CD4-positive, alpha-beta memory T cell (primary cell): ENCODE measurements around the gene PHC1. TPM values are rescaled to one million over a fixed set of nuclear protein-coding genes. Genes with fewer than 3 reads are reported as not detected.
"Not testable (repeated sequence)": the region's sequence is repeated elsewhere in the genome, so short reads cannot be mapped to it uniquely, and the experiment has no call there.

Experiments
- CTCF ChIA-PET: fragments of 350-600 bp; sonication (Branson Sonifier 250); formaldehyde crosslinking; loops from one replicate; lab custom pipeline; 2021; ENCODE audit warnings: inconsistent platforms; ENCODE audit not compliant: partially characterized antibody; lab: Charles Lee
- POLR2A ChIA-PET: fragments of 350-600 bp; sonication (Branson Sonifier 250); formaldehyde crosslinking; loops from one replicate; lab custom pipeline; 2021; ENCODE audit not compliant: partially characterized antibody; lab: Charles Lee
- DNase-seq, 5 donors: peaks; one replicate each; pipeline versions ENCODE4 v3.0.0 to v3.0.0-alpha.2; 2020 to 2022; ENCODE audit warnings: mixed read lengths in 1 of 5
- H3K27ac ChIP-seq: one replicate; pipeline ENCODE4 v1.7.0; 2013; ENCODE audit warnings: low read depth, low read length
- H3K27me3 ChIP-seq: 2 replicates; pipeline ENCODE4 v1.7.0; 2013; ENCODE audit warnings: mild to moderate bottlenecking, low read length, moderate library complexity; ENCODE audit not compliant: insufficient read depth
- H3K36me3 ChIP-seq: 2 replicates; pipeline ENCODE4 v1.7.0; 2013; ENCODE audit warnings: mild to moderate bottlenecking, low read length, moderate library complexity; ENCODE audit not compliant: insufficient read depth
- H3K4me1 ChIP-seq: 2 replicates; pipeline ENCODE4 v1.7.0; 2013; ENCODE audit warnings: mild to moderate bottlenecking, low read length, moderate library complexity; ENCODE audit not compliant: insufficient read depth
- H3K4me3 ChIP-seq, 2 donors: one replicate each; pipeline ENCODE4 v1.7.0; 2013; ENCODE audit warnings: low read length in 2 of 2, mild to moderate bottlenecking in 1 of 2
- H3K9me3 ChIP-seq, 2 donors: one replicate each; pipeline ENCODE4 v1.7.0; 2013; ENCODE audit warnings: low read length in 2 of 2, control low read depth in 1 of 2; ENCODE audit not compliant: control insufficient read depth in 1 of 2
- H3K27ac Mint-ChIP-seq, 7 donors: one replicate each; pipeline ENCODE4 v1.8.0; 2020 to 2021; ENCODE audit warnings: mixed read lengths in 7 of 7, mild to moderate bottlenecking in 6 of 7, inconsistent platforms in 3 of 7, moderate library complexity in 3 of 7
- H3K27me3 Mint-ChIP-seq, 2 donors: one replicate each; pipeline ENCODE4 v1.8.0; 2020 to 2021; ENCODE audit warnings: mixed read lengths in 2 of 2
- H3K36me3 Mint-ChIP-seq, 2 donors: one replicate each; pipeline ENCODE4 v1.8.0; 2020 to 2021; ENCODE audit warnings: mixed read lengths in 2 of 2, inconsistent platforms in 1 of 2, mild to moderate bottlenecking in 1 of 2
- H3K4me1 Mint-ChIP-seq, 4 donors: one replicate each; pipeline ENCODE4 v1.8.0; 2020 to 2021; ENCODE audit warnings: mixed read lengths in 4 of 4, mild to moderate bottlenecking in 1 of 4
- H3K4me3 Mint-ChIP-seq, 8 donors: one replicate each; pipeline ENCODE4 v1.8.0; 2020 to 2021; ENCODE audit warnings: mixed read lengths in 8 of 8, mild to moderate bottlenecking in 7 of 8, moderate library complexity in 6 of 8, inconsistent platforms in 3 of 8
- H3K9me3 Mint-ChIP-seq, 8 donors: one replicate each; pipeline ENCODE4 v1.8.0; 2020 to 2021; ENCODE audit warnings: mixed read lengths in 8 of 8, mild to moderate bottlenecking in 5 of 8, inconsistent platforms in 3 of 8, moderate library complexity in 1 of 8
- intact Hi-C: fragments of 100-400 bp; cut with micrococcal nuclease; formaldehyde crosslinking; loops from one replicate; pipeline ENCODE4 v1.15.1; 2023
- polyA plus RNA-seq, 2 donors: library from polyadenylated mRNA; unstranded; fragments of 300-500 nt; fragmentation: Illumina TruSeq; gene quantifications; one replicate each; pipeline ENCODE4 v1.2.3, GENCODE V29; 2021
- total RNA-seq, 2 experiments: library from RNA; stranded (reverse); gene quantifications; one replicate each; pipeline ENCODE4 v1.2.3, GENCODE V29; 2021

PHC1 gene
- total and polyA plus RNA-seq, 4 experiments from 2014 or later: 22.3 to 52.8 (median 40.2) TPM

DNA sequence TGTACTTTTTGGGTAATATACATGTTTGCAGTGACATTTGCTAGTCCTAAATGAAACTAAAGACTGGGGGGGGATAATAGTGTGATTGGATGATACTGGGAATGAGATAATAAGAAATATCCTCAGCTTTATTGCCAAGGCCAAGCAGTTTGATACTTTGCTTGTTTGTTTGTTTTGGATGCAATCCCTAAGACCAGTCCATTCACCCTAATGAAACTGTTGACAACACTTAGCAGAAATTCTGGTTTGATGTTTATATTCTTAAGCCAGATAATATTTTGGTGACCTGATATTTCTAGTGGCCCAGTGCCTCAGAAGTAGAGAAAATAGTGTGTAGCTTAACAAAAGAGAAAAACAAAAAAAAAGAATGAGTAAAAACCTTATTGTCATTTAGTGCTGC, 1.8 kb downstream of the PHC1 start:
- no peaks in the 10 kb centered on the region for H3K9me3 ChIP-seq
- H3K4me1 ChIP-seq: peaks cover 36% of the 10 kb centered on the region
- Mint-ChIP-seq H3K36me3 (peaks cover 15 to 21% of the 10 kb centered on the region in 2 donors), H3K4me1 (peaks cover 10 to 21% (median 14%) of the 10 kb centered on the region in 4 donors), H3K27me3 (no peaks in the 10 kb centered on the region), H3K9me3 (no peaks in the 10 kb centered on the region), H3K4me3 (no peak overlapping the region), H3K27ac (no peak overlapping the region)
- POLR2A ChIA-PET: interaction anchor here (2.0 kb wide), 1 partner anchor 9 kb away, joined by 6 read pairs; no protein-coding TSS in a partner anchor
- DNase-seq: no peak
- intact Hi-C loops: no loop called here
- no peak overlapping the region for H3K27ac ChIP-seq
- H3K4me3 ChIP-seq: peak overlapping the region in 1 of 2 donors; percentile 92
- H3K36me3 ChIP-seq: no peaks in the 10 kb centered on the region
- H3K27me3 ChIP-seq: no peaks in the 10 kb centered on the region
- CTCF ChIA-PET: interaction anchor here (3.2 to 7.3 kb wide), 3 partner anchors 26 to 34 kb away, joined by 13 to 38 read pairs (median 27); partner anchors contain the start of gene M6PR

DNA sequence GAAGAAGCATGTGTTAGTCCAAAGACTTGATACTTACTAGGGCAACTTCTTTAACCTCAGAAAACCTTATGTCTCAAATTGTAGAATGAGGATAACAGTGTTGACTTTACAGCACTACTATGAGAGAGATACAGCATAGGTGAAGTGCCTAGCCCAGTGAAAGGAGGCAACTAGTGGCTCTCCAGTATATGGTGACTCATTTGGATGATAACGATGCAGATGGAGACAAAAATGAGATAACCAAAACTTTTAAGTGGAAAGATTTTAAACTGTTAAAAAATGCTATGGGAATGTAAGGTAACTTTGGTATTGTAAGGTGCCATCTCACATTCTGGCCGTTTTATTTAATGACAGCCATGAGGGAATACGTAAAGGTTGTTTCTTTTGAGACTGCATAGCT, 2.7 kb downstream of the PHC1 start:
- ChIA-PET POLR2A (no interaction called here), CTCF (interaction anchor here (0.9 to 7.3 kb wide), 4 partner anchors 27 to 147 kb away, joined by 4 to 38 read pairs (median 16); partner anchors contain the start of gene M6PR)
- H3K27ac ChIP-seq: no peak overlapping the region
- no peaks in the 10 kb centered on the region for H3K27me3 Mint-ChIP-seq
- no peak overlapping the region for H3K4me3 Mint-ChIP-seq
- H3K4me3 ChIP-seq: no peak overlapping the region
- H3K4me1 ChIP-seq: peaks cover 36% of the 10 kb centered on the region
- intact Hi-C loops: no loop called here
- peaks cover 20 to 28% of the 10 kb centered on the region in 2 donors for H3K36me3 Mint-ChIP-seq
- peaks cover 10 to 22% (median 14%) of the 10 kb centered on the region in 4 donors for H3K4me1 Mint-ChIP-seq
- no peaks in the 10 kb centered on the region for H3K36me3 ChIP-seq
- no peaks in the 10 kb centered on the region for H3K9me3 Mint-ChIP-seq
- no peak overlapping the region for H3K27ac Mint-ChIP-seq
- no peaks in the 10 kb centered on the region for H3K27me3 ChIP-seq
- DNase-seq: no peak
- H3K9me3 ChIP-seq: no peaks in the 10 kb centered on the region

DNA sequence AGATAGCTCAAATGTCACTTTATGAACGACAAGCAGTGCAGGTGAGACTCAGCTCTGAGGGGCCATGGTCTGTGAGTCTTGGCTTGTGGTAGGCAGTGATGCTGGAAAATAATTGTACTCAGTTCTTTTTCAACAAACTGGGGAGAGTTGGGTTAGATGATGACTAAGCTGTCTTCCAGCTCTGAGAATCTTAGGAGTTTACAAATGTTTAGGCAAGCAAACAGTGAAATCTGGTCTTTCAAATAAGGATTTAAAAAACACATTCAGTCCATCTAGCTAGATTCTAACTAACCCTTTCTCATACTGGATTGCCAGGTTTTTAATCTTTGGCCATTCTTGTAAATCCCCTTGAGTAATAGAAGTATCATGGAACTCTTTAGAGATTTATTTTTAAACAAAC, 3.4 kb downstream of the PHC1 start:
- H3K36me3 Mint-ChIP-seq: peaks cover 27 to 35% of the 10 kb centered on the region in 2 donors
- Histone ChIP-seq H3K4me3 (no peak overlapping the region), H3K27me3 (no peaks in the 10 kb centered on the region), H3K9me3 (no peaks in the 10 kb centered on the region), H3K4me1 (peaks cover 36% of the 10 kb centered on the region), H3K36me3 (no peaks in the 10 kb centered on the region), H3K27ac (no peak overlapping the region)
- H3K27me3 Mint-ChIP-seq: no peaks in the 10 kb centered on the region
- H3K4me3 Mint-ChIP-seq: no peak overlapping the region
- POLR2A ChIA-PET: interaction anchor here (1.2 kb wide), 1 partner anchor 31 kb away, joined by 5 read pairs; the partner anchor contains the start of gene M6PR
- intact Hi-C loops: no loop called here
- H3K9me3 Mint-ChIP-seq: no peaks in the 10 kb centered on the region
- no peak for DNase-seq
- CTCF ChIA-PET: interaction anchor here (1.9 to 7.3 kb wide), 2 partner anchors 27 to 146 kb away, joined by 4 to 38 read pairs; no protein-coding TSS in a partner anchor
- peaks cover 10 to 21% (median 14%) of the 10 kb centered on the region in 4 donors for H3K4me1 Mint-ChIP-seq
- H3K27ac Mint-ChIP-seq: peak overlapping the region in 1 of 7 donors; percentile 57

DNA sequence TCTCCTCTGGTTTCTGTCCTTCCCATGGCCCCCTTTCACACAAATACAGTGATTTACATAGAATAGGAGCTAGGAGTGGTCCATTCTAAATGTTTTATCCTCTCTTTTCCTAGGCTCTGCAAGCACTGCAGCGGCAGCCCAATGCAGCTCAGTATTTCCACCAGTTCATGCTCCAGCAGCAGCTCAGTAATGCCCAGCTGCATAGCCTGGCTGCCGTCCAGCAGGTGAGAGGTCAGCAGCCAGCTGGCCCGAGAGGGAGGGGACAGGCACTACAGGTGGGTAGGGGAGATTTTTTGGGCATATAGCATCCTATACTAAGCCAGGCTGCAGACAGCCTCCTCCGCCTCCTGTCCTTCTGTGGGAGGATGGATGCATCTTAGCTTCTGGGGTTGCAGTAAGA, 5.3 kb downstream of the PHC1 start:
- H3K27ac Mint-ChIP-seq, H3K4me1 Mint-ChIP-seq, H3K27ac ChIP-seq, H3K4me3 Mint-ChIP-seq, H3K9me3 ChIP-seq, H3K36me3 ChIP-seq, H3K27me3 Mint-ChIP-seq, H3K4me3 ChIP-seq, H3K27me3 ChIP-seq, POLR2A ChIA-PET, intact Hi-C loops, DNase-seq, H3K9me3 Mint-ChIP-seq: not testable (repeated sequence)
- CTCF ChIA-PET: interaction anchor here (2.6 kb wide), 1 partner anchor 130 kb away, joined by 10 read pairs; no protein-coding TSS in a partner anchor
- peaks cover 24% of the 10 kb centered on the region for H3K4me1 ChIP-seq
- peaks cover 41 to 48% of the 10 kb centered on the region in 2 donors for H3K36me3 Mint-ChIP-seq

DNA sequence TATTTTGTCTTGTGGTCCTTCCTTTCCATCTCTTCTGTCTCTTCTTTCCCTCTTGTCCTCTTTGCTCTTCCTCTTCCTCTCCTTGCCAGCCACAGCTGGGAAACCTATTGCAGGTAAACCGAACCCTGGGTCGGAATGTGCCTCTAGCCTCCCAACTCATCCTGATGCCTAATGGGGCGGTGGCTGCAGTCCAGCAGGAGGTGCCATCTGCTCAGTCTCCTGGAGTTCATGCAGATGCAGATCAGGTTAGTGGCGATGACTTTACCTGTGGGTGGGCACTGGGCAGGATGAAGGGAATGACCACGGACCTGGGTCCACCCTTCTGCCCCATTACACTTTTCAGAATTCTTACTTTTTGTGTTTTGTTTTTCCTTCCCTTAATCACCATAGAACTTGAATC, 8.2 kb downstream of the PHC1 start:
- H3K9me3 ChIP-seq: no peaks in the 10 kb centered on the region
- DNase-seq: no peak
- no peaks in the 10 kb centered on the region for H3K27me3 Mint-ChIP-seq
- H3K27ac Mint-ChIP-seq: peak overlapping the region in 3 of 7 donors; percentile 28 to 62 (median 38)
- H3K4me3 ChIP-seq: no peak overlapping the region
- no peaks in the 10 kb centered on the region for H3K4me1 ChIP-seq
- intact Hi-C loops: no loop called here
- ChIA-PET CTCF (interaction anchor here (1.1 to 2.2 kb wide), 4 partner anchors 27 to 127 kb away, joined by 3 to 10 read pairs (median 5); partner anchors contain the start of gene M6PR), POLR2A (no interaction called here)
- no peaks in the 10 kb centered on the region for H3K36me3 ChIP-seq
- peaks cover 0 to 6% (median 1%) of the 10 kb centered on the region in 4 donors for H3K4me1 Mint-ChIP-seq
- H3K4me3 Mint-ChIP-seq: no peak overlapping the region
- no peaks in the 10 kb centered on the region for H3K9me3 Mint-ChIP-seq
- H3K27me3 ChIP-seq: no peaks in the 10 kb centered on the region
- no peak overlapping the region for H3K27ac ChIP-seq
- peaks cover 42 to 48% of the 10 kb centered on the region in 2 donors for H3K36me3 Mint-ChIP-seq

DNA sequence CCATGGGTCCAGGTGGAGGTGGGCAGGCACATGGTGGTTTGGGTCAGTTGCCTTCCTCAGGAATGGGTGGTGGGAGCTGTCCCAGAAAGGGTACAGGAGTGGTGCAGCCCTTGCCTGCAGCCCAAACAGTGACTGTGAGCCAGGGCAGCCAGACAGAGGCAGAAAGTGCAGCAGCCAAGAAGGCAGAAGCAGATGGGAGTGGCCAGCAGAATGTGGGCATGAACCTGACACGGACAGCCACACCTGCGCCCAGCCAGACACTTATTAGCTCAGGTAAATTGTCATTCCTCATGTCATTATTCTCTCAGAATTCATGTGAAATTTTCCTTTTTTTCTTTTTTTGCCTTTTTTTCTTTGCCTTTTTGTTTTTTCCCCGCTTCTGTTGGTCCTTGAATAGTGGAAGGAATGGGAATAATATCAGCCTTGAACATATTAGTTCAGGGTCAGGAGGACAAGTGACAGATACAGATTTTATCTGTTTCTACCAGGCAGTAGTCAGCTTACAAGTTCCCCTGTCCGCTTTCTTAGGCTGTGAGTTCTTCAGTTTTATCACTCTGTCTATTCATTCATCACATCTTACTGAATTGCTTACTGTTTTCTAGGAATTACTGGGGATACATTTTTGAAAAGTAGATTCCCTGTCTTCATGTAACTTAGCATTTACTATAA, 16.5 kb downstream of the PHC1 start:
- H3K9me3 Mint-ChIP-seq, H3K4me1 Mint-ChIP-seq, H3K4me3 ChIP-seq, H3K9me3 ChIP-seq, H3K27me3 ChIP-seq, H3K4me3 Mint-ChIP-seq, H3K27ac ChIP-seq, intact Hi-C loops, DNase-seq, H3K27me3 Mint-ChIP-seq, H3K4me1 ChIP-seq, POLR2A ChIA-PET: not testable (repeated sequence)
- CTCF ChIA-PET: interaction anchor here (0.7 kb wide), 1 partner anchor 19 kb away, joined by 3 read pairs; the partner anchor contains the start of gene M6PR
- Mint-ChIP-seq H3K36me3 (peaks cover 36 to 51% of the 10 kb centered on the region in 2 donors), H3K27ac (peak overlapping the region in 2 of 7 donors; percentile 1 to 81)
- peaks cover 21% of the 10 kb centered on the region for H3K36me3 ChIP-seq

DNA sequence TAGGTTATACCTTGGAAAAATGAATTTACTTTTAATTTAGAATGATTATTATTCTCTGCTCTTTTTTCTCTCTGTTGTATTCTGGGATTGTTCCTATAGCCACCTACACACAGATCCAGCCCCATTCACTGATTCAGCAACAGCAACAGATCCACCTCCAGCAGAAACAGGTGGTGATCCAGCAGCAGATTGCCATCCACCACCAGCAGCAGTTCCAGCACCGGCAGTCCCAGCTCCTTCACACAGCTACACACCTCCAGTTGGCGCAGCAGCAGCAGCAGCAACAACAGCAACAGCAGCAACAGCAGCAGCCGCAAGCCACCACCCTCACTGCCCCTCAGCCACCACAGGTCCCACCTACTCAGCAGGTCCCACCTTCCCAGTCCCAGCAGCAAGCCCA, 18.2 kb downstream of the PHC1 start:
- intact Hi-C loops, H3K9me3 Mint-ChIP-seq, POLR2A ChIA-PET, H3K27me3 ChIP-seq, H3K27me3 Mint-ChIP-seq, H3K4me1 Mint-ChIP-seq, H3K4me3 ChIP-seq, H3K9me3 ChIP-seq, DNase-seq, H3K4me3 Mint-ChIP-seq, H3K4me1 ChIP-seq, H3K27ac ChIP-seq: not testable (repeated sequence)
- H3K36me3 Mint-ChIP-seq: peaks cover 47 to 62% of the 10 kb centered on the region in 2 donors
- CTCF ChIA-PET: interaction anchor here (1.0 kb wide), 1 partner anchor 42 kb away, joined by 3 read pairs; no protein-coding TSS in a partner anchor
- peak overlapping the region in 2 of 7 donors; percentile 35 to 71 for H3K27ac Mint-ChIP-seq
- H3K36me3 ChIP-seq: peaks cover 33% of the 10 kb centered on the region
